H1 (cell line): ENCODE results near the gene PRR7. TPM values are rescaled to one million over a fixed set of nuclear protein-coding genes. Genes with fewer than 3 reads are reported as not detected.

ENCODE experiments used
- CTCF ChIA-PET: fragments of 300-600 bp; sonication (Branson Sonifier 250); formaldehyde crosslinking; loops from one replicate; lab custom pipeline; 2021; ENCODE audit not compliant: partially characterized antibody; lab: Charles Lee
- POLR2A ChIA-PET: fragments of 300-600 bp; sonication (Branson Sonifier 250); formaldehyde crosslinking; loops from one replicate; lab custom pipeline; 2021; ENCODE audit warnings: inconsistent platforms; ENCODE audit not compliant: partially characterized antibody; lab: Charles Lee
- DNase-seq, 2 experiments: peaks; one replicate each; pipeline versions ENCODE4 v3.0.0 to v3.0.0-alpha.2; 2010 to 2022; ENCODE audit warnings: low spot score in 2 of 2, low read depth in 1 of 2, mixed read lengths in 1 of 2
- FAIRE-seq: peaks from 2 replicates; lab custom pipeline; 2011; peaks lifted over from hg19 to GRCh38; lab: Jason Lieb, UNC
- H2AFZ ChIP-seq: 2 replicates; pipeline ENCODE4 v1.8.1; 2012; ENCODE audit warnings: low read length, inconsistent platforms
- H2AK5ac ChIP-seq: 2 replicates; pipeline ENCODE4 v1.6.1; 2013; ENCODE audit warnings: low read depth, low read length
- H2BK120ac ChIP-seq: replicated peaks from 2 replicates; pipeline ENCODE3; 2013; ENCODE audit warnings: low read depth, low read length, inconsistent platforms
- H2BK12ac ChIP-seq: 2 replicates; pipeline ENCODE4 v1.6.1; 2013; ENCODE audit warnings: low read depth, low read length
- H2BK15ac ChIP-seq: 2 replicates; pipeline ENCODE4 v1.6.1; 2013; ENCODE audit warnings: low read length
- H2BK20ac ChIP-seq: 2 replicates; pipeline ENCODE4 v1.6.1; 2013; ENCODE audit warnings: low read length
- H2BK5ac ChIP-seq: 2 replicates; pipeline ENCODE4 v1.6.1; 2013; ENCODE audit warnings: low read depth, low read length
- H3K14ac ChIP-seq: 2 replicates; pipeline ENCODE4 v1.6.1; 2013; ENCODE audit warnings: inconsistent platforms; ENCODE audit not compliant: insufficient read length
- H3K18ac ChIP-seq: 2 replicates; pipeline ENCODE4 v1.6.1; 2013; ENCODE audit warnings: low read length; ENCODE audit errors: extremely low read depth
- H3K23ac ChIP-seq: 2 replicates; pipeline ENCODE4 v1.6.1; 2013; ENCODE audit warnings: inconsistent platforms; ENCODE audit not compliant: insufficient read length
- H3K23me2 ChIP-seq: 2 replicates; pipeline ENCODE4 v1.6.1; 2013; ENCODE audit warnings: low read depth, low read length
- H3K27ac ChIP-seq: 2 replicates; pipeline ENCODE4 v1.6.1; 2011; ENCODE audit warnings: low read depth, low read length, inconsistent platforms
- H3K27me3 ChIP-seq, 4 experiments: replicated peaks in 1 of 4; 1 replicate in 1 of 4; 2 replicates in 3 of 4; pipeline versions ENCODE4 v1.6.1 to v1.8.1; 2011 to 2013; ENCODE audit warnings: low read length in 3 of 4, mild to moderate bottlenecking in 3 of 4, inconsistent platforms in 2 of 4, mixed read lengths in 2 of 4, moderate library complexity in 1 of 4; ENCODE audit not compliant: control insufficient read depth in 3 of 4, insufficient read depth in 3 of 4; ENCODE audit errors: extremely low read depth in 1 of 4
- H3K36me3 ChIP-seq, 4 experiments: 2 replicates each; pipeline versions ENCODE4 v1.6.1 to v1.8.1; 2011 to 2013; ENCODE audit warnings: mild to moderate bottlenecking in 4 of 4, low read length in 3 of 4, moderate library complexity in 2 of 4, control low read depth in 1 of 4, inconsistent platforms in 1 of 4; ENCODE audit not compliant: insufficient read depth in 4 of 4, control insufficient read depth in 2 of 4
- H3K4ac ChIP-seq: replicated peaks from 2 replicates; pipeline ENCODE3; 2013; ENCODE audit warnings: low read length, low read depth, mixed read lengths, inconsistent platforms; ENCODE audit not compliant: insufficient read length
- H3K4me1 ChIP-seq, 4 experiments: replicated peaks in 1 of 4; 1 replicate in 1 of 4; 2 replicates in 3 of 4; pipeline versions ENCODE4 v1.6.1 to v1.8.1; 2011 to 2013; ENCODE audit warnings: low read length in 3 of 4, inconsistent platforms in 2 of 4, mixed read lengths in 1 of 4; ENCODE audit not compliant: insufficient read depth in 4 of 4, control insufficient read depth in 3 of 4
- H3K4me2 ChIP-seq, 2 experiments: 2 replicates each; pipeline versions ENCODE4 v1.6.1 to v1.8.1; 2011 to 2013; ENCODE audit warnings: low read depth in 2 of 2, low read length in 2 of 2, control low read depth in 1 of 2, inconsistent platforms in 1 of 2, mild to moderate bottlenecking in 1 of 2; ENCODE audit not compliant: insufficient read depth in 1 of 2
- H3K4me3 ChIP-seq, 4 experiments: fragments of 200-600, 300-600 bp in 1 of 4; sonication (generic), shearing (Covaris generic), sonication (Bioruptor Twin) in 1 of 4; 2 replicates each; pipeline versions ENCODE4 v1.5.1 to v1.8.1; 2011 to 2016; ENCODE audit warnings: low read length in 4 of 4, low read depth in 3 of 4, control low read depth in 2 of 4, inconsistent platforms in 2 of 4, mild to moderate bottlenecking in 2 of 4, mixed read lengths in 1 of 4, moderate library complexity in 1 of 4; ENCODE audit not compliant: insufficient read depth in 2 of 4; ENCODE audit errors: extremely low read depth in 1 of 4
- H3K56ac ChIP-seq: replicated peaks from 2 replicates; pipeline ENCODE3; 2013; ENCODE audit warnings: low read depth, mild to moderate bottlenecking, mixed read lengths, low read length, inconsistent platforms; ENCODE audit not compliant: insufficient read length
- H3K79me1 ChIP-seq: 2 replicates; pipeline ENCODE4 v1.6.1; 2013; ENCODE audit warnings: low read depth, low read length, control low read depth
- H3K79me2 ChIP-seq, 2 experiments: 2 replicates each; pipeline versions ENCODE4 v1.6.1 to v1.8.1; 2012 to 2013; ENCODE audit warnings: low read length in 2 of 2, mild to moderate bottlenecking in 2 of 2, inconsistent platforms in 1 of 2; ENCODE audit not compliant: insufficient read depth in 2 of 2, control insufficient read depth in 1 of 2
- H3K9ac ChIP-seq, 4 experiments: replicated peaks in 1 of 4; 1 replicate in 1 of 4; 2 replicates in 3 of 4; pipeline versions ENCODE4 v1.6.1 to v1.8.1; 2011 to 2013; ENCODE audit warnings: low read depth in 3 of 4, low read length in 3 of 4, control low read depth in 2 of 4, mild to moderate bottlenecking in 2 of 4, moderate library complexity in 2 of 4, inconsistent platforms in 1 of 4; ENCODE audit errors: extremely low read depth in 1 of 4
- H3K9me3 ChIP-seq, 2 experiments: 2 replicates each; pipeline versions ENCODE4 v1.6.1 to v1.8.1; 2012 to 2013; ENCODE audit warnings: mild to moderate bottlenecking in 2 of 2, moderate library complexity in 2 of 2, control low read depth in 1 of 2, inconsistent platforms in 1 of 2, low read depth in 1 of 2, low read length in 1 of 2, mixed read lengths in 1 of 2; ENCODE audit not compliant: insufficient read depth in 2 of 2
- H4K20me1 ChIP-seq, 2 experiments: replicated peaks in 1 of 2; 2 replicates each; pipeline versions ENCODE3 to v1.8.1; 2011 to 2013; ENCODE audit warnings: inconsistent platforms in 2 of 2, low read length in 2 of 2, mild to moderate bottlenecking in 1 of 2; ENCODE audit not compliant: insufficient read depth in 2 of 2, control insufficient read depth in 1 of 2
- H4K5ac ChIP-seq: 2 replicates; pipeline ENCODE4 v1.6.1; 2013; ENCODE audit warnings: low read length, low read depth, mixed read lengths, inconsistent platforms; ENCODE audit not compliant: insufficient read length
- H4K8ac ChIP-seq: 2 replicates; pipeline ENCODE4 v1.8.0; 2013; ENCODE audit warnings: mild to moderate bottlenecking, moderate library complexity, low read length, inconsistent platforms; ENCODE audit not compliant: insufficient read depth; ENCODE audit errors: extremely low read depth
- H4K91ac ChIP-seq: replicated peaks from 2 replicates; pipeline ENCODE3; 2013; ENCODE audit warnings: low read length, mixed read lengths, inconsistent platforms; ENCODE audit not compliant: insufficient read length
- KDM4A ChIP-seq: IDR thresholded peaks from one replicate; pipeline ENCODE4 v1.7.1; 2012; ENCODE audit warnings: low read depth, mild to moderate bottlenecking, moderate library complexity, low read length, inconsistent platforms; ENCODE audit not compliant: severe bottlenecking
- SUZ12 ChIP-seq: fragments of 200-600 bp; sonication (generic); IDR thresholded peaks from 2 replicates; pipeline ENCODE4 v1.6.1; 2012; ENCODE audit warnings: mild to moderate bottlenecking, inconsistent platforms, low read length, moderate library complexity, mixed read lengths
- TAF1 ChIP-seq: IDR thresholded peaks from 2 replicates; pipeline ENCODE4 v1.6.1; 2011; ENCODE audit warnings: mild to moderate bottlenecking, low read depth, low read length
- WGBS, 2 experiments: shearing (Covaris generic) in 1 of 2; methylation state at CpG; one replicate each; pipeline versions ENCODE4 v1.1.6 to v1.1.7; 2013 to 2015; ENCODE audit warnings: low lambda C conversion rate in 2 of 2, mixed read lengths in 2 of 2, inconsistent platforms in 1 of 2, low coverage in 1 of 2, missing lambda C conversion rate in 1 of 2; ENCODE audit not compliant: insufficient replicate concordance in 2 of 2, insufficient coverage in 1 of 2, insufficient read length in 1 of 2; ENCODE audit errors: extremely low coverage in 1 of 2, missing lambda C conversion rate in 1 of 2; 5-methylcytosine and 5-hydroxymethylcytosine counted together
- polyA plus RNA-seq, 7 experiments: library from polyadenylated mRNA; depleted of rRNA in 3 of 7; stranded (reverse) in 5 of 7; unstranded in 2 of 7; fragments of >200 nt in 5 of 7; fragments of 200-250 nt in 2 of 7; gene quantifications; 1 replicate in 5 of 7; 2 replicates in 1 of 7; 4 replicates in 1 of 7; pipeline versions ENCODE4 v1.2.1 to v1.2.3, GENCODE V29; 2011 to 2013; ENCODE audit warnings: missing spikeins in 2 of 7, mixed read lengths in 2 of 7
- total RNA-seq: library from RNA; stranded (reverse); fragmentation: NEBNext Ultra II Directional; extraction: Animal tissue kit (Norgen Biotek cat#: 25700); gene quantifications from 2 replicates; pipeline ENCODE4 v1.2.1, GENCODE V29; 2021

Gene PRR7
- total and polyA plus RNA-seq, 2 of the 8 experiments (the other 6 are each of a cell fraction or from before 2014, with no cell fraction given), result 8.0 to 11.8 TPM

GRCh38 chr5:177477701-177478477, 31.3 kb downstream of the PRR7 start:
- peaks cover 0 to 18% (median 11%) of the 10 kb centered on the region in 4 experiments; a peak in 6 of 7 replicates for H3K4me1 ChIP-seq
- no peak overlapping the region for H2BK20ac ChIP-seq
- H2BK5ac ChIP-seq, result no peak overlapping the region
- no peak overlapping the region for H3K56ac ChIP-seq
- H3K27ac ChIP-seq, result no peak overlapping the region
- no peak overlapping the region for H3K4me2 ChIP-seq
- H3K36me3 ChIP-seq, result no peaks in the 10 kb centered on the region; a peak in 1 of 8 replicates
- H3K18ac ChIP-seq, result no peak overlapping the region
- no peak for FAIRE-seq
- H2BK12ac ChIP-seq, result no peak overlapping the region
- H2AK5ac ChIP-seq, result no peak overlapping the region
- ChIA-PET CTCF (interaction anchor here (0.9 to 10.4 kb wide), 12 partner anchors 9 to 106 kb away, joined by 3 to 162 read pairs (median 6); partner anchors contain the start of gene PDLIM7), POLR2A (interaction anchor here (0.7 to 67.5 kb wide), 9 partner anchors 2 to 112 kb away, joined by 3 to 3349 read pairs (median 5); partner anchors contain the start of genes DBN1, DDX41, DOK3 and PDLIM7)
- H3K4ac ChIP-seq, result no peak overlapping the region
- H3K79me1 ChIP-seq, result peaks cover 2% of the 10 kb centered on the region; the same call in 1 of the 2 replicates
- no peaks in the 10 kb centered on the region for H3K79me2 ChIP-seq
- TF ChIP-seq SUZ12, result no peak
- no peak for TF ChIP-seq KDM4A
- TF ChIP-seq TAF1, result no peak
- WGBS, 2 experiments, result 88% methylated on average over 13 of the region's 13 CpGs; no CpG with 5 or more reads in 1 of the 2 experiments
- no peak overlapping the region for H3K4me3 ChIP-seq
- no peak overlapping the region for H2BK15ac ChIP-seq
- H3K9ac ChIP-seq, result no peak overlapping the region; a peak in 1 of 7 replicates
- H4K20me1 ChIP-seq, result peaks cover 0 to 3% of the 10 kb centered on the region in 2 experiments
- H3K23ac ChIP-seq, result no peak overlapping the region
- no peak overlapping the region for H4K91ac ChIP-seq
- no peak overlapping the region for H4K5ac ChIP-seq
- peaks cover 3% of the 10 kb centered on the region for H3K23me2 ChIP-seq
- H3K14ac ChIP-seq, result no peak overlapping the region
- H2BK120ac ChIP-seq, result no peak overlapping the region
- H4K8ac ChIP-seq, result no peak overlapping the region
- no peak for DNase-seq
- H2AFZ ChIP-seq, result no peak overlapping the region
- no peaks in the 10 kb centered on the region for H3K9me3 ChIP-seq
- no peaks in the 10 kb centered on the region for H3K27me3 ChIP-seq
